ENCODE measurements around the gene SLC2A3.
"Not testable (repeated sequence)": the region's sequence is repeated elsewhere in the genome, so short reads cannot be mapped to it uniquely, and the experiment has no call there.

SLC2A3 gene

DNA sequence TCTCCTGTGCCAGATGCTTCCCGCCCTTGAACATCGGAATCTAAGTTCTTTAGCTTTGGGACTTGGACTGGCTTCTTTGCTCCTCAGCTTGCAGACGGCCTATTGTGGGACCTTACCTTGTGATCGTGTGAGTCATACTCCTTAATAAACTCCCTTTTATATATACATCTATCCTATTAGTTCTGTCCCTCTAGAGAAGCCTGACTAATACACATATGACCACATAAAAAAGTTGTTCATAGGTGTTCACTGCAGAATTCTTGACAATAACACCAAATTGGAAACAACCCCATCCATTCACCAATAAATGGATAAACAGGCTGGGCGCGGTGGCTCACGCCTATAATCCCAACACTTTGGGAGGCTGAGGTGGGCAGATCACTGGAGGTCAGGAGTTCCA is 25.9 kb downstream of the SLC2A3 start:
- H3K27me3 ChIP-seq (ENCODE audit: control insufficient read depth in 3 of 3, insufficient read depth in 3 of 3, low read depth in 1 of 3, low read length in 3 of 3); H2AK5ac ChIP-seq (ENCODE audit: low read depth, low read length); H3K14ac ChIP-seq (ENCODE audit: low read length); H4K8ac ChIP-seq (ENCODE audit: low read depth, low read length); H3K36me3 ChIP-seq (replicated peaks in 1 of 2; ENCODE audit: control insufficient read depth in 2 of 2, insufficient read depth in 2 of 2, low read length in 2 of 2); H3K23ac ChIP-seq (ENCODE audit: low read depth, low read length, poor library complexity); H2BK120ac ChIP-seq (ENCODE audit: low read depth, low read length); H3K4me1 ChIP-seq (ENCODE audit: control insufficient read depth in 2 of 2, insufficient read depth in 1 of 2, low read depth in 1 of 2, low read length in 2 of 2); H2BK12ac ChIP-seq (ENCODE audit: low read length); H4K91ac ChIP-seq (ENCODE audit: low read depth, low read length, poor library complexity); H3K4me2 ChIP-seq (ENCODE audit: insufficient read depth, low read length, poor library complexity, severe bottlenecking); H2BK15ac ChIP-seq (ENCODE audit: low read length); H3K18ac ChIP-seq (ENCODE audit: low read length); H3K79me1 ChIP-seq (ENCODE audit: low read depth, low read length); H2BK5ac ChIP-seq (ENCODE audit: low read length); H3K9ac ChIP-seq (ENCODE audit: low read depth, low read length, poor library complexity); H3K4me3 ChIP-seq (ENCODE audit: low read length in 2 of 2); H2AFZ ChIP-seq (ENCODE audit: low read length); DNase-seq (ENCODE audit: low spot score); H3K9me3 ChIP-seq (replicated peaks in 1 of 2; ENCODE audit: control insufficient read depth in 2 of 2, insufficient read depth in 1 of 2, low read depth in 1 of 2, low read length in 2 of 2); H3K4ac ChIP-seq (ENCODE audit: low read length); H3K27ac ChIP-seq (replicated peaks; ENCODE audit: low read length): not testable (repeated sequence)
- no CpG with 5 or more reads among the region's 7 CpGs for WGBS, 2 donors (ENCODE audit: extremely low coverage in 2 of 2, insufficient read length in 2 of 2, insufficient replicate concordance in 1 of 2)

DNA sequence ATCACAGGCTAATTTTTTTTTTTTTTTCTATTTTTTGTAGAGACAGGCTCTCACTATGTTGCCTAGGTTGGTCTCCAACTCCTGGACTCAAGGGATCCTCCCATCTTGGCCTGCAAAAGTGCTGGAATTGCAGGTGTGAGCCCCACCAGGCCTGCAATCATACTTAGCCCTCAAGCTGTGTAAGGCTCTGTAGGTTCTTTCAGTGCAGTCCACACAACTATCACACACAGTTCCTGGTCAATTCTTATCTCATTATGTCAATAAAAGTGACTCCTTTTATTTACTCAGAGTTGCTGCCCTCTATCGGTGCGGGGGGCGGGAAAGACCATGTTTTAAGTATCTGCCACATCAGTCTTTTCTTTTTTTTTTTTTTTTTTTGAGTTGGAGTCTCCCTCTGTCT is 29.0 kb downstream of the SLC2A3 start:
- Histone ChIP-seq H3K4me3 (ENCODE audit: low read length in 2 of 2) (no peak overlapping the region), H2BK12ac (ENCODE audit: low read length) (no peak overlapping the region), H3K18ac (ENCODE audit: low read length) (no peak overlapping the region), H3K4me1 (ENCODE audit: control insufficient read depth in 2 of 2, insufficient read depth in 1 of 2, low read depth in 1 of 2, low read length in 2 of 2) (peaks cover 0 to 6% of the 10 kb centered on the region in 2 donors), H3K4me2 (ENCODE audit: insufficient read depth, low read length, poor library complexity, severe bottlenecking) (no peak overlapping the region), H2BK15ac (ENCODE audit: low read length) (no peak overlapping the region), H4K91ac (ENCODE audit: low read depth, low read length, poor library complexity) (no peak overlapping the region), H2AFZ (ENCODE audit: low read length) (no peak overlapping the region), H2BK5ac (ENCODE audit: low read length) (no peak overlapping the region), H3K9ac (ENCODE audit: low read depth, low read length, poor library complexity) (no peak overlapping the region), H3K79me1 (ENCODE audit: low read depth, low read length) (no peaks in the 10 kb centered on the region), H3K36me3 (replicated peaks in 1 of 2; ENCODE audit: control insufficient read depth in 2 of 2, insufficient read depth in 2 of 2, low read length in 2 of 2) (no peaks in the 10 kb centered on the region), H3K9me3 (replicated peaks in 1 of 2; ENCODE audit: control insufficient read depth in 2 of 2, insufficient read depth in 1 of 2, low read depth in 1 of 2, low read length in 2 of 2) (no peaks in the 10 kb centered on the region), H2BK120ac (ENCODE audit: low read depth, low read length) (no peak overlapping the region), H3K4ac (ENCODE audit: low read length) (no peak overlapping the region), H3K23ac (ENCODE audit: low read depth, low read length, poor library complexity) (no peak overlapping the region), H3K27me3 (ENCODE audit: control insufficient read depth in 3 of 3, insufficient read depth in 3 of 3, low read depth in 1 of 3, low read length in 3 of 3) (no peaks in the 10 kb centered on the region), H4K8ac (ENCODE audit: low read depth, low read length) (no peak overlapping the region), H3K14ac (ENCODE audit: low read length) (no peak overlapping the region), H2AK5ac (ENCODE audit: low read depth, low read length) (no peak overlapping the region), H3K27ac (replicated peaks; ENCODE audit: low read length) (no peak overlapping the region)
- no CpG with 5 or more reads among the region's 3 CpGs for WGBS, 2 donors (ENCODE audit: extremely low coverage in 2 of 2, insufficient read length in 2 of 2, insufficient replicate concordance in 1 of 2)
- peak; percentile 6 for DNase-seq (ENCODE audit: low spot score)

DNA sequence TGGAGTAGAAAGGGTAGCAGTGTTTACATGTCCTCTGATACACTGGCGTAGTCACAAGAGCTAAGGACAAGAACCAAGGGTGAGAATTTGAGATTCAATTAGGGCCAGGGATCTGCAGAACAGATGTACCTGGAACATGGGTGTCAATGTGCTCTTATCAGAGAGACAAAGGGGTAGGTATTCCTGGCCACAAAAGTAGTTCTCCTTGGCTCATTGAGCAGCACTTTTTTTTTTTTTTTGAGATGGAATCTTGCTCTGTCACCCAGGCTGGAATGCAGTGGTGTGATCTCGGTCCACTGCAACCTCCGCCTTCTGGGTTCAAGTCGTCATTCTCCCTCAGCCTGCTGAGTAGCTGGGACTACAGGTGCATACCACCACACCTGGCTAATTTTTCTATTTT is 29.7 kb downstream of the SLC2A3 start:
- not testable (repeated sequence) for H3K9ac ChIP-seq (ENCODE audit: low read depth, low read length, poor library complexity); H3K4me2 ChIP-seq (ENCODE audit: insufficient read depth, low read length, poor library complexity, severe bottlenecking); H4K91ac ChIP-seq (ENCODE audit: low read depth, low read length, poor library complexity); H2BK5ac ChIP-seq (ENCODE audit: low read length); H3K9me3 ChIP-seq (replicated peaks in 1 of 2; ENCODE audit: control insufficient read depth in 2 of 2, insufficient read depth in 1 of 2, low read depth in 1 of 2, low read length in 2 of 2); H2BK120ac ChIP-seq (ENCODE audit: low read depth, low read length); H3K4ac ChIP-seq (ENCODE audit: low read length); H2BK15ac ChIP-seq (ENCODE audit: low read length); H3K36me3 ChIP-seq (replicated peaks in 1 of 2; ENCODE audit: control insufficient read depth in 2 of 2, insufficient read depth in 2 of 2, low read length in 2 of 2); H3K23ac ChIP-seq (ENCODE audit: low read depth, low read length, poor library complexity); H3K18ac ChIP-seq (ENCODE audit: low read length); H2AK5ac ChIP-seq (ENCODE audit: low read depth, low read length); H3K4me1 ChIP-seq (ENCODE audit: control insufficient read depth in 2 of 2, insufficient read depth in 1 of 2, low read depth in 1 of 2, low read length in 2 of 2); H3K27ac ChIP-seq (replicated peaks; ENCODE audit: low read length); H2BK12ac ChIP-seq (ENCODE audit: low read length); H3K4me3 ChIP-seq (ENCODE audit: low read length in 2 of 2); H4K8ac ChIP-seq (ENCODE audit: low read depth, low read length); H3K79me1 ChIP-seq (ENCODE audit: low read depth, low read length); DNase-seq (ENCODE audit: low spot score); H3K14ac ChIP-seq (ENCODE audit: low read length); H3K27me3 ChIP-seq (ENCODE audit: control insufficient read depth in 3 of 3, insufficient read depth in 3 of 3, low read depth in 1 of 3, low read length in 3 of 3)
- peak overlapping the region; percentile 73 for H2AFZ ChIP-seq (ENCODE audit: low read length)
- WGBS, 2 donors (ENCODE audit: extremely low coverage in 2 of 2, insufficient read length in 2 of 2, insufficient replicate concordance in 1 of 2): no CpG with 5 or more reads among the region's 4 CpGs

DNA sequence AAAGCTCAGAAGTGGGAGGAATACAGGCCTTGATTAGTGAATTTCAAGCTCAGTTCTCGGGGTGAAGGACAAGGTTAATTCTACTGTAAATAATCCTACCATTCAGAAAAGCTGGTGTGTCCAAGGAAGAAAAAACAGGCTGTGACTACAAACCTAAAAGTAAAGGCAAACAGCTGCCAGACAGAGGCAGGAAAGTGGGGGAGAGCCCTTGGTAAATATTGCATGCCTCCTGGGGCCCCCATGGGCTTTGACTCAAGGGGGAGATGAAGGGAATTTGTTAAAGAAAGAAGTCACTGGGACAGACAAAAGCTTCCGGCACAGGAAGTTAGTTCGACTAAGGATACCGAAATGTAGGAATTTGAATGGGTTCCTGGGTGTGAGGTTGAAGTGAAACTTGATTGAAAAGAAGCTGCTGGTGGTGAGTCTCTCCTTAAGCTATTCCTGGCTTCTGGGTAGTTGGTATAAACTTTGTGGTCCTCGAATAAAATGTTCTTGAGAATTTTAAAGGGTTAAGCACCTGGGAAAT is 30.3 kb downstream of the SLC2A3 start:
- peak overlapping the region; percentile 73 for H2AFZ ChIP-seq (ENCODE audit: low read length)
- H3K27me3 ChIP-seq (ENCODE audit: control insufficient read depth in 3 of 3, insufficient read depth in 3 of 3, low read depth in 1 of 3, low read length in 3 of 3); H2BK120ac ChIP-seq (ENCODE audit: low read depth, low read length); DNase-seq (ENCODE audit: low spot score); H3K9me3 ChIP-seq (replicated peaks in 1 of 2; ENCODE audit: control insufficient read depth in 2 of 2, insufficient read depth in 1 of 2, low read depth in 1 of 2, low read length in 2 of 2); H3K4me2 ChIP-seq (ENCODE audit: insufficient read depth, low read length, poor library complexity, severe bottlenecking); H3K4ac ChIP-seq (ENCODE audit: low read length); H3K23ac ChIP-seq (ENCODE audit: low read depth, low read length, poor library complexity); H3K79me1 ChIP-seq (ENCODE audit: low read depth, low read length); H2BK12ac ChIP-seq (ENCODE audit: low read length); H2BK15ac ChIP-seq (ENCODE audit: low read length); H3K4me1 ChIP-seq (ENCODE audit: control insufficient read depth in 2 of 2, insufficient read depth in 1 of 2, low read depth in 1 of 2, low read length in 2 of 2); H3K18ac ChIP-seq (ENCODE audit: low read length); H4K91ac ChIP-seq (ENCODE audit: low read depth, low read length, poor library complexity); H3K36me3 ChIP-seq (replicated peaks in 1 of 2; ENCODE audit: control insufficient read depth in 2 of 2, insufficient read depth in 2 of 2, low read length in 2 of 2); H3K9ac ChIP-seq (ENCODE audit: low read depth, low read length, poor library complexity); H3K27ac ChIP-seq (replicated peaks; ENCODE audit: low read length); H4K8ac ChIP-seq (ENCODE audit: low read depth, low read length); H2AK5ac ChIP-seq (ENCODE audit: low read depth, low read length); H2BK5ac ChIP-seq (ENCODE audit: low read length); H3K4me3 ChIP-seq (ENCODE audit: low read length in 2 of 2); H3K14ac ChIP-seq (ENCODE audit: low read length): not testable (repeated sequence)
- no CpG with 5 or more reads among the region's 5 CpGs for WGBS, 2 donors (ENCODE audit: extremely low coverage in 2 of 2, insufficient read length in 2 of 2, insufficient replicate concordance in 1 of 2)
